Measurements from ENCODE around the gene TTC9C. TPM values are rescaled to one million over a fixed set of nuclear protein-coding genes. Genes with fewer than 3 reads are reported as not detected.
A peak's percentile ranks its signal among the peaks of the same experiment; 100 is the strongest.

The TTC9C gene
- total RNA-seq, 1 donor from 2014 or later = 39.8 TPM

GRCh38 chr11:62787005-62787759 lies 58.9 kb downstream of the TTC9C start, which contains the start of gene TMEM179B:
Gene TMEM179B (plus strand): TSS chr11:62787402. CDS start chr11:62787432, 30 bp downstream.
- peak; percentile 93 to 96 for DNase-seq (ENCODE audit: low spot score in 2 of 2, unreplicated experiment in 2 of 2)
- TF ChIP-seq, protein P1, sequence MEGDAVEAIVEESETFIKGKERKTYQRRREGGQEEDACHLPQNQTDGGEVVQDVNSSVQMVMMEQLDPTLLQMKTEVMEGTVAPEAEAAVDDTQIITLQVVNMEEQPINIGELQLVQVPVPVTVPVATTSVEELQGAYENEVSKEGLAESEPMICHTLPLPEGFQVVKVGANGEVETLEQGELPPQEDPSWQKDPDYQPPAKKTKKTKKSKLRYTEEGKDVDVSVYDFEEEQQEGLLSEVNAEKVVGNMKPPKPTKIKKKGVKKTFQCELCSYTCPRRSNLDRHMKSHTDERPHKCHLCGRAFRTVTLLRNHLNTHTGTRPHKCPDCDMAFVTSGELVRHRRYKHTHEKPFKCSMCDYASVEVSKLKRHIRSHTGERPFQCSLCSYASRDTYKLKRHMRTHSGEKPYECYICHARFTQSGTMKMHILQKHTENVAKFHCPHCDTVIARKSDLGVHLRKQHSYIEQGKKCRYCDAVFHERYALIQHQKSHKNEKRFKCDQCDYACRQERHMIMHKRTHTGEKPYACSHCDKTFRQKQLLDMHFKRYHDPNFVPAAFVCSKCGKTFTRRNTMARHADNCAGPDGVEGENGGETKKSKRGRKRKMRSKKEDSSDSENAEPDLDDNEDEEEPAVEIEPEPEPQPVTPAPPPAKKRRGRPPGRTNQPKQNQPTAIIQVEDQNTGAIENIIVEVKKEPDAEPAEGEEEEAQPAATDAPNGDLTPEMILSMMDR (IDR thresholded peaks at IDR 0.05; ENCODE audit: unreplicated experiment) = no peak
- Mint-ChIP-seq H3K9me3 (no peaks in the 10 kb centered on the region), H3K27ac (peak within 1 kb of the TSS; percentile 95), H3K36me3 (peaks cover 12% of the 10 kb centered on the region), H3K27me3 (ENCODE audit: low read depth) (no peaks in the 10 kb centered on the region), H3K4me3 (peak within 1 kb of the TSS; percentile 90), H3K4me1 (peaks cover 35% of the 10 kb centered on the region)

Other genes with a start within 250 kb of the TTC9C start
- 456 to 481 TPM (median 480 TPM) in 3 replicates for gene AHNAK, start 181.7 kb upstream of the TTC9C start, total RNA-seq
- 1,747 to 1,829 TPM (median 1,814 TPM) in 3 replicates for gene EEF1G, start 154.6 kb upstream of the TTC9C start, total RNA-seq
- 23.7 to 26.0 TPM (median 24.2 TPM) in 3 replicates for gene TUT1, start 137.0 kb upstream of the TTC9C start, total RNA-seq
- gene MTA2, start 126.6 kb upstream of the TTC9C start, total RNA-seq = 121 to 126 TPM (median 124 TPM) in 3 replicates
- 52.2 to 54.3 TPM (median 53.3 TPM) in 3 replicates for gene EML3, start 115.7 kb upstream of the TTC9C start, total RNA-seq
- 1.7 to 2.5 TPM (median 1.8 TPM) in 3 replicates for gene ROM1, start 115.2 kb upstream of the TTC9C start, total RNA-seq
- 48.1 to 56.4 TPM (median 52.6 TPM) in 3 replicates for gene B3GAT3, start 106.5 kb upstream of the TTC9C start, total RNA-seq
- 324 to 342 TPM (median 334 TPM) in 3 replicates for gene GANAB, start 81.9 kb upstream of the TTC9C start, total RNA-seq
- 21.0 to 22.3 TPM (median 21.1 TPM) in 3 replicates for gene INTS5, start 75.2 kb upstream of the TTC9C start, total RNA-seq
- 44.9 to 47.5 TPM (median 47.0 TPM) in 3 replicates for gene C11orf98, start 63.3 kb upstream of the TTC9C start, total RNA-seq
- gene CSKMT, start 63.2 kb upstream of the TTC9C start, total RNA-seq = 17.1 to 20.6 TPM (median 18.7 TPM) in 3 replicates
- gene UQCC3, start 56.8 kb upstream of the TTC9C start, total RNA-seq = 7.3 to 8.4 TPM (median 8.0 TPM) in 3 replicates
- 8.3 to 11.6 TPM (median 9.8 TPM) in 3 replicates for gene LBHD1, start 56.2 kb upstream of the TTC9C start, total RNA-seq
- gene UBXN1, start 49.4 kb upstream of the TTC9C start, total RNA-seq = 112 to 119 TPM (median 118 TPM) in 3 replicates
- gene LRRN4CL, start 39.0 kb upstream of the TTC9C start, total RNA-seq = 1.6 to 2.3 TPM (median 1.7 TPM) in 3 replicates
- gene BSCL2, start 21.1 kb upstream of the TTC9C start, total RNA-seq = 56.9 to 61.4 TPM (median 58.3 TPM) in 3 replicates
- gene GNG3, start 20.8 kb upstream of the TTC9C start, total RNA-seq = 0.60 to 1.5 TPM (median 0.97 TPM) in 3 replicates
- 60.3 to 62.0 TPM (median 61.5 TPM) in 3 replicates for gene HNRNPUL2, start 1.0 kb upstream of the TTC9C start, total RNA-seq
- gene ZBTB3, start 25.7 kb downstream of the TTC9C start, total RNA-seq = 11.6 to 14.7 TPM (median 13.2 TPM) in 3 replicates
- 84.0 to 89.2 TPM (median 85.2 TPM) in 3 replicates for gene POLR2G, start 33.1 kb downstream of the TTC9C start, total RNA-seq
- gene TAF6L, start 42.9 kb downstream of the TTC9C start, total RNA-seq = 40.2 to 42.9 TPM (median 42.8 TPM) in 3 replicates
- gene TMEM179B, start 58.9 kb downstream of the TTC9C start, total RNA-seq = 31.3 to 33.9 TPM (median 32.6 TPM) in 3 replicates
- 17.4 to 21.4 TPM (median 19.2 TPM) in 3 replicates for gene TMEM223, start 63.5 kb downstream of the TTC9C start, total RNA-seq
- gene NXF1, start 77.0 kb downstream of the TTC9C start, total RNA-seq = 108 to 111 TPM (median 110 TPM) in 3 replicates
- 55.2 to 57.9 TPM (median 55.8 TPM) in 3 replicates for gene STX5, start 103.6 kb downstream of the TTC9C start, total RNA-seq
- not detected in 3 replicates for gene TEX54, start 104.4 kb downstream of the TTC9C start, total RNA-seq
- gene WDR74, start 111.1 kb downstream of the TTC9C start, total RNA-seq = 59.3 to 63.7 TPM (median 62.1 TPM) in 3 replicates
- gene SLC3A2, start 152.4 kb downstream of the TTC9C start, total RNA-seq = 205 to 212 TPM (median 208 TPM) in 3 replicates
- 0.09 to 0.72 TPM (median 0.11 TPM) in 3 replicates for gene CHRM1, start 192.9 kb downstream of the TTC9C start, total RNA-seq